IMR-90 (cell line): Measurements from ENCODE around the gene HMCES.
A peak's percentile ranks its signal among the peaks of the same experiment; 100 is the strongest.

Experiments
- BHLHE40 ChIP-seq: fragments of 150-350 bp; IDR thresholded peaks from 2 replicates; pipeline ENCODE4 v1.6.1; 2016; ENCODE audit warnings: mild to moderate bottlenecking, low read depth, low read length
- CEBPB ChIP-seq: IDR thresholded peaks from 2 replicates; pipeline ENCODE4 v1.6.1; 2012; ENCODE audit warnings: low read depth, low read length, improper control_type of control experiment
- CHD1 ChIP-seq: IDR thresholded peaks from 2 replicates; pipeline ENCODE4 v1.6.1; 2012; ENCODE audit warnings: low read depth, low read length, improper control_type of control experiment
- CTCF ChIP-seq: conservative IDR thresholded peaks from 2 replicates; pipeline ENCODE4 v1.5.1; 2012; ENCODE audit warnings: mild to moderate bottlenecking, low read depth, low read length, improper control_type of control experiment
- ELK1 ChIP-seq: fragments of 150-350 bp; IDR thresholded peaks from 2 replicates; pipeline ENCODE4 v1.6.1; 2016; ENCODE audit warnings: low read depth, mild to moderate bottlenecking, low read length, moderate library complexity, borderline replicate concordance
- FOS ChIP-seq: fragments of 150-350 bp; IDR thresholded peaks from 2 replicates; pipeline ENCODE4 v1.6.1; 2016; ENCODE audit warnings: low read depth, low read length
- MAFK ChIP-seq: IDR thresholded peaks from 2 replicates; pipeline ENCODE4 v1.6.1; 2012; ENCODE audit warnings: low read depth, low read length, improper control_type of control experiment
- NFE2L2 ChIP-seq: fragments of 150-350 bp; IDR thresholded peaks from 2 replicates; pipeline ENCODE4 v1.6.1; 2016; ENCODE audit warnings: low read depth, mild to moderate bottlenecking, low read length
- POLR2A ChIP-seq: IDR thresholded peaks from 2 replicates; pipeline ENCODE4 v1.6.1; 2012; ENCODE audit warnings: mild to moderate bottlenecking, low read depth, low read length
- RAD21 ChIP-seq: IDR thresholded peaks from 2 replicates; pipeline ENCODE4 v1.6.1; 2012; ENCODE audit warnings: low read length, improper control_type of control experiment
- SMC3 ChIP-seq: fragments of 150-350 bp; IDR thresholded peaks from 2 replicates; pipeline ENCODE4 v1.6.1; 2016; ENCODE audit warnings: low read depth, mild to moderate bottlenecking, antibody characterized with exemption, low read length, moderate library complexity
- USF2 ChIP-seq: fragments of 150-350 bp; IDR thresholded peaks from 2 replicates; pipeline ENCODE4 v1.6.1; 2017; ENCODE audit warnings: mild to moderate bottlenecking, antibody characterized with exemption, low read length, low read depth

- TF ChIP-seq RAD21 (no peak), CTCF (no peak), CEBPB (peak; percentile 70; the same call in 1 of the 2 replicates), POLR2A (no peak), USF2 (no peak), SMC3 (no peak), NFE2L2 (no peak), FOS (no peak), BHLHE40 (no peak), MAFK (no peak), CHD1 (no peak), ELK1 (no peak)
Observed at GRCh38 chr3:129257609-129258008, 21.1 kb upstream of the HMCES start.
